Osteoblast (primary cell): Measurements from ENCODE around the gene STAU1. TPM values are rescaled to one million over a fixed set of nuclear protein-coding genes. Genes with fewer than 3 reads are reported as not detected.

Experiments used
- DNase-seq: peaks from one replicate; pipeline ENCODE4 v3.0.0; 2011; ENCODE audit warnings: low spot score, mixed read lengths; ENCODE audit not compliant: insufficient read length; ENCODE audit errors: missing footprints
- H2AFZ ChIP-seq: 2 replicates; pipeline ENCODE4 v1.6.0; 2011; ENCODE audit warnings: mild to moderate bottlenecking, low read length
- H3K27ac ChIP-seq: 2 replicates; pipeline ENCODE4 v1.5.1; 2011; ENCODE audit warnings: mild to moderate bottlenecking, low read depth, low read length, moderate library complexity
- H3K27me3 ChIP-seq: 2 replicates; pipeline ENCODE4 v1.6.0; 2012; ENCODE audit warnings: mild to moderate bottlenecking, control low read depth, inconsistent platforms, low read length, moderate library complexity; ENCODE audit not compliant: insufficient read depth
- H3K36me3 ChIP-seq: 2 replicates; pipeline ENCODE4 v1.5.1; 2011; ENCODE audit warnings: mild to moderate bottlenecking, low read length, control low read depth, moderate library complexity; ENCODE audit not compliant: insufficient read depth
- H3K4me1 ChIP-seq: 2 replicates; pipeline ENCODE4 v1.5.1; 2011; ENCODE audit warnings: mild to moderate bottlenecking, low read length, control low read depth, moderate library complexity; ENCODE audit not compliant: insufficient read depth
- H3K4me2 ChIP-seq: 2 replicates; pipeline ENCODE4 v1.6.0; 2011; ENCODE audit warnings: mild to moderate bottlenecking, low read length; ENCODE audit not compliant: insufficient read depth
- H3K4me3 ChIP-seq: fragments of 200-600 bp; sonication (generic); 3 replicates; pipeline ENCODE4 v1.5.1; 2012; ENCODE audit warnings: mild to moderate bottlenecking, low read length, inconsistent platforms; ENCODE audit not compliant: insufficient read depth
- H3K79me2 ChIP-seq: 2 replicates; pipeline ENCODE4 v1.6.0; 2012; ENCODE audit warnings: mild to moderate bottlenecking, low read length, control low read depth, inconsistent platforms; ENCODE audit not compliant: insufficient read depth
- H3K9me3 ChIP-seq: 2 replicates; pipeline ENCODE4 v1.5.1; 2011; ENCODE audit warnings: low read depth, low read length, control low read depth
- H4K20me1 ChIP-seq: 2 replicates; pipeline ENCODE4 v1.6.0; 2012; ENCODE audit warnings: mild to moderate bottlenecking, low read length, control low read depth; ENCODE audit not compliant: insufficient read depth
- CTCF ChIP-seq: IDR thresholded peaks from 2 replicates; pipeline ENCODE4 v1.5.1; 2011; ENCODE audit warnings: mild to moderate bottlenecking, low read depth, low read length, moderate library complexity; ENCODE audit errors: extremely low read depth
- total RNA-seq: library from RNA; depleted of rRNA; stranded (reverse); fragments of >200 nt; gene quantifications from 2 replicates; pipeline ENCODE4 v1.2.3, GENCODE V29; 2012

STAU1 gene
- total RNA-seq, 1 donor: 64.8 TPM

- Histone ChIP-seq H3K79me2 (peaks cover 85% of the 10 kb centered on the region), H3K4me2 (no peak overlapping the region), H3K4me3 (no peak overlapping the region), H4K20me1 (peaks cover 9% of the 10 kb centered on the region), H3K4me1 (peaks cover 7% of the 10 kb centered on the region), H3K9me3 (no peaks in the 10 kb centered on the region), H3K36me3 (peaks cover 14% of the 10 kb centered on the region), H3K27ac (no peak overlapping the region), H3K27me3 (no peaks in the 10 kb centered on the region), H2AFZ (no peak overlapping the region)
- TF ChIP-seq CTCF: no peak
- DNase-seq: no peak
Measured at GRCh38 chr20:49167811-49168507, 20.2 kb downstream of the STAU1 start.

- Histone ChIP-seq H3K4me2 (no peak overlapping the region), H3K4me1 (peaks cover 7% of the 10 kb centered on the region), H3K27ac (no peak overlapping the region), H4K20me1 (peaks cover 14% of the 10 kb centered on the region), H3K79me2 (peaks cover 83% of the 10 kb centered on the region), H3K27me3 (no peaks in the 10 kb centered on the region), H2AFZ (no peak overlapping the region), H3K4me3 (no peak overlapping the region), H3K36me3 (peaks cover 9% of the 10 kb centered on the region), H3K9me3 (no peaks in the 10 kb centered on the region)
- no peak for TF ChIP-seq CTCF
- no peak for DNase-seq
Measured at GRCh38 chr20:49166534-49167449, 21.3 kb downstream of the STAU1 start.

- Histone ChIP-seq H2AFZ (no peak overlapping the region), H3K4me1 (peaks cover 7% of the 10 kb centered on the region), H3K4me3 (no peak overlapping the region), H3K27ac (no peak overlapping the region), H3K36me3 (peaks cover 7% of the 10 kb centered on the region), H3K27me3 (no peaks in the 10 kb centered on the region), H3K9me3 (no peaks in the 10 kb centered on the region), H4K20me1 (peaks cover 19% of the 10 kb centered on the region), H3K79me2 (peaks cover 85% of the 10 kb centered on the region), H3K4me2 (no peak overlapping the region)
- no peak for DNase-seq
- TF ChIP-seq CTCF: no peak
Measured at GRCh38 chr20:49165611-49166010, 22.5 kb downstream of the STAU1 start.

GRCh38 chr20:49163696-49164095, 24.4 kb downstream of the STAU1 start:
- Histone ChIP-seq H3K4me1 (peaks cover 7% of the 10 kb centered on the region), H3K4me2 (no peak overlapping the region), H3K27ac (no peak overlapping the region), H2AFZ (no peak overlapping the region), H3K79me2 (peaks cover 82% of the 10 kb centered on the region), H3K9me3 (no peaks in the 10 kb centered on the region), H3K4me3 (no peak overlapping the region), H3K27me3 (no peaks in the 10 kb centered on the region), H3K36me3 (peaks cover 7% of the 10 kb centered on the region), H4K20me1 (peaks cover 18% of the 10 kb centered on the region)
- DNase-seq: no peak
- TF ChIP-seq CTCF: no peak
